Suppressor macrophage treated with lipopolysaccharide for 1 hour (primary cell): ENCODE results near the gene BCL7A.
A peak's percentile ranks its signal among the peaks of the same experiment; 100 is the strongest.
"Not testable (repeated sequence)": the region's sequence is repeated elsewhere in the genome, so short reads cannot be mapped to it uniquely, and the experiment has no call there.

Source experiments
- DNase-seq, 3 donors: peaks; one replicate each; pipeline ENCODE4 v3.0.0-alpha.2; 2020 to 2022

The BCL7A gene

DNA sequence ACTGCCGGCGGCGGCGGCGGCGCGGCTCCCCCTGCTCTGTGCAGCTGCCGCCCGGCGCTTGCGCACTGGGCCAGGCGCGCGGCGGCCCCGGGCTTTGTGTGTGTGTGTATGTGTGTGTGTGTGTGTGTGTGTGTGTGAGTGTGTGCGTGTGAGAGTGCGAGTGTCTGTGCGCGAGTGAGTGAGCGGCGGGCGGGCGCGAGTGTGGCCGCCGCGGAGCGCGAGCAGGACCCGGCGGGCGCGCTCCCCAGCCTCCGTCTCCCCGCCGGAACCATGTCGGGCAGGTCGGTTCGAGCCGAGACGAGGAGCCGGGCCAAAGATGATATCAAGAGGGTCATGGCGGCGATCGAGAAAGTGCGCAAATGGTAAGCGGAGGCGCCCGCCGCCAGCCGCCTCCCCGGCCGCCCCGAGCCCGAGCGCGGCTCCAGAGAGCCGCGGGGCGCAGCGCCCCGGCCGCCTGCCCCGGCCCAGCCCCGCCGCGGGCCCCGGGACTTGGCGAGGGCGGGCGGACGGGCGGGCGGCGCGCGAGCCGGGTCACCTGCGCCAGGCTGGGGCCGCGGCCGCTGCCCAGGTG, at the start of gene BCL7A:
Gene BCL7A (plus strand): TSS at position 63 of the 571 bp plus-strand sequence. CDS start 208 bp downstream, at position 271.
- DNase-seq, result peak; percentile 53 to 81 (median 71)

DNA sequence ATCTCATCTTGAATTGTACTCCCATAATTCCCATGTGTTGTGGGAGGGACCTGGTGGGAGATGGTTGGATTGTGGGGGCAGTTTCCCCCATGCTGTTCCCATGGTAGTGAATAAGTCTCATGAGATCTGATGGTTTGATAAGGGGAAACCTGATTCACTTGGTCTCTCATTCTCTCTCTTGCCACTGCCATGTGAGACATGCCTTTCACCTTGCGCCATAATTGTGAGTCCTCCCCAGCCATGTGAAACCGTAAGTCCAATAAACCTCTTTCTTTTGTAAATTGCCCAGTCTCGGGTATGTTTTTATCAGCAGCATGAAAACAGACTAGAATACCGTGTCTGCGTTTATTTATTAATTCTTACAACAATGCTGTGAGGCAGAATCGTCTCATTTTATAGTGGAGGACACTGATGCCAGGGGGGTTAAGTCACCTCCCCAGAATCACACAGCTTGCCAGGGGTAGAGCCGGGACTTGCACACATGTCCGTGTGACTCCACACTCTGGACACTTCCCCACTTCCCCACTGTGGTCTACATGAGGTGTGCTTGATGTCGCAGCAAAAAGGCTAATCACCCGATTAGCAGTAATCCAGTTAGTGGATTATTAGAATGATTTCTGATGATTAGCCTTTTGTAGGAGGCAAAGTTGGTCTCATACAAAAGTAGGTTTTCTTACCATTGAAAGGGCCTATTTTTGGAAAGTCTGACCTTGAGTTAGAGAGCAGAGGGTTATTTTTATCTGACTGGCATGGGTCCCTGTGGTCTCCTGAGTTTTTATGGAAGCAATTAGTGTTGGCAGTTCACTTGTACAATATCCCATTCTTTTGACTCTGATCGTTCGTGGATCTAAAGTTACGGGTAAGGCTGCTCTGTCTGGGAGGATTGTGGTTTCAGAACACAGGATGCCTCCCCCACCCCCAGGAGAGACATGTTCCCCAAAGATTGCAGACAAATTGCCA, 47.4 kb upstream of the BCL7A start:
- no peak for DNase-seq

DNA sequence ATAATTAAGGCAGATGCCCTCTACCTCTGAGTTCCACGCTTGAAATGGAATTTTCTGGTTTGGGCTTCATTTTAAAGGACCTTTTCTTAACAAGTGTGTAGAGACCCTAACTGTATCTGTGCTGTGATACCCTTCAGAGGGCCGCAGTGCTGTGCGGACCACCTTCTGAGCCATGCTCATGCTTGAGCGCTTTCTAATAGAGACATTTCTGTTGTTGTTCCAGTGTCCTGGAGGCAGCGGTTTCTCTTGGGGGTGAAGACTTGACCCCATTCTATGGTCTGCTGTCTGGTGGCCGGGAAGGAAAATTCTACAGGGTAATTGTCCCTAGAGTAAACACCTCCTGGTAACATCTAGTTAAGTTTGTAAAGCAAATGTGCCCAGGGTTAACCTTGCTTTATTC, 46.7 kb upstream of the BCL7A start:
- no peak for DNase-seq

DNA sequence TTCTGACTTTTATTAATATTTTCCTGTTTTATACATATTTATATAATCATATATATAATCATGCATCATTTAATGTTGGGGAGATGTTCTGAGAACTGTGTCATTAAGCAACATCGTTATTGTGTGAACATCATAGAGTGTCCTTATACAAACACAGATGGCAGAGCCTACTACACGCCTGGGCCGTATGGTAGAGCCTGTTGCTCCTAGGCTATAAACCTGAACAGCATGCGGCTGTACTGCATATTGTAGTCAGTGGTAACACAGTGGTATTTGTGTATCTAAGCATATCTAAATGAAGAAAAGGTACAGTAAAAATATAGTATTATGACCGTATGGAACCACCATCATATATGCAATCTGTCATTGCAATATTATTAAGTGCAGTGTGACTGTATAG, 44.7 kb upstream of the BCL7A start:
- no peak for DNase-seq

DNA sequence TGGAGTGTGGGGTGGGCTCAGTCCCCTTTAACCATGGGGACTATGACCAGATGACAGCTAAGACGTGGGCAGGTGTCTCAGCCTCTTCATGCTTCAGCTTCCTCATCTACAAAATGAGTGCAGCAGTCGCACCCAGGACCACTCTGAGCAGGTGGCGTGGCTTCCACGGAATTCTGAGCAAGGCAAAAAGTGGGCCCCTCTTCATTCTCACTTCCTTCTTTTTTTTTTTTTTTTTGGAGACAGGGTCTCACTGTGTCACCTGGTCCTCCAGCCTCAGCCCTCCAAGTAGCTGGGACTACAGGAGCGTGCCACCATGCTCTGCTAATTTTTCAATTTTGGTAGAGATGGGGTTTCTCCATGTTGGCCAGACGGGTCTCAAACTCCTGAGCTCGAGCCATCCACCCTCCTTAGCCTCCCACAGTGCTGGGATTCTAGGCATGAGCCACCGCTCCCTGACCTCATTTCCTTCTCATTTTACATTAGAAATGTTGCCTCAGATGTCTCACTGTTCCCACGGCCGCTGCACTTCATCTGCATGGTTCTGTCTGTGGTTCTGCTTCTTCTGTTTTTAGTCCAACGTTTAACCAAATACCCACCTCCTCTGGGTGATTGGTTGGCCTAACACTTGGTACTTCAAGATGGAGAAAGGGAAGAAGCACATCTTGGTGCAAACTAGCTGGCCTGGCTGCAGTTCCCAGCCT, 41.3 kb upstream of the BCL7A start:
- DNase-seq, result peak; percentile 88 to 94 (median 91)

DNA sequence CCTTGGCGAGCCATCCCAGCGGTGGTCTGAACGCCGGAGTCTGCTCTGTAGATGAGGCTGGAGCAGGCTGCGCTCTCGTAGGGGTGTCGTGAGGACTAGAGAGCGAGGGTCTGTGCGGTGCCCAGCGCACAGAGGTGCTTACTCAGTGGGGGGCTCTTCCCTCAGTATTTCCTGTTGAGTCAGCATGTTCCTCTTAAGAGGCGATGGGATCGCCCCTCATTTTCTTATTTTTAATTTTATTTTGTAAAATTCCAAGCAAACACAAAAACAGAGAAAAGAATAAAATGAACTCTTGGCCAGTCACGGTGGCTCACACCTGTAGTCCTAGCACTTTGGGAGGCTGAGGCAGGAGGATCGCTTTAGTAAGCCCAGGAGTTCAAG, 40.8 kb upstream of the BCL7A start:
- DNase-seq, result no peak

DNA sequence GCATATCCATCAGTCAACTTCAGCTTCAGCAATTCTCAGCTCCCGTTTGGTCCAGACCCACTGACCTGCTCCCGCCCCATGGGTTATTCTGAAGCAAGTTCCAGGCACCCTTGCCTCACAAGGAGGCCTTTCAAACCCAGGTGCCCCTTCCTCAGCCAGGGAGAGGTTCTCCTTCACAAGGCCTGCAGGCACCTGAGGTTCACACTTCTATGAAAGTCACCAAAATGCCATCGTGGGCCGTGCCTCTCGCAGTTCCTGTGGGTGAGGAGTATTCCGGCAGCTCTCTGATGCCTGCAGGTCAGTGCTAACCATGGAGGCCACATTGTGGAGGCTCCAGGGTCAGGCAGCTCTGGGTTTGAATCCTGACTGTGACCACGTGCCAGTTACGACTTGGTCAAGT, 40.2 kb upstream of the BCL7A start:
- DNase-seq, result no peak

DNA sequence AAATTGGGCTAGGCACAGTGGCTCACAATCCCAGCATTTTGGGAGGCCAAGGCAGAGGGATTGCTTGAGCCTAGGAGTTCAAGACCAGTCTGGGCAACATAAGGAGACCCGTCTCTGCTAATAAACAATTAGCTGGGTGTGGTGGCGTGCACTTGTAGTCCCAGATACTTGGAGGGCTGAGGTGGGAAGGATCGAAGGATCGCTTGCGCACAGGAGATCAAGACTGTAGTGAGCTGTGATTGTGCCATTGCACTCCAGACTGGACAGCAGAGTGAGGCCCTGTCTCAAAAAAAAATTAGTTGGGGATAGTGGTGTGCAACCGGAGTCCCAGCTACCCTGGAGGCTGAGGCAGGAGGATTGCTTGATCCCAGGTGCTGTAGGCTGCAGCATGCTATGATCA, 38.7 kb upstream of the BCL7A start:
- no peak for DNase-seq

DNA sequence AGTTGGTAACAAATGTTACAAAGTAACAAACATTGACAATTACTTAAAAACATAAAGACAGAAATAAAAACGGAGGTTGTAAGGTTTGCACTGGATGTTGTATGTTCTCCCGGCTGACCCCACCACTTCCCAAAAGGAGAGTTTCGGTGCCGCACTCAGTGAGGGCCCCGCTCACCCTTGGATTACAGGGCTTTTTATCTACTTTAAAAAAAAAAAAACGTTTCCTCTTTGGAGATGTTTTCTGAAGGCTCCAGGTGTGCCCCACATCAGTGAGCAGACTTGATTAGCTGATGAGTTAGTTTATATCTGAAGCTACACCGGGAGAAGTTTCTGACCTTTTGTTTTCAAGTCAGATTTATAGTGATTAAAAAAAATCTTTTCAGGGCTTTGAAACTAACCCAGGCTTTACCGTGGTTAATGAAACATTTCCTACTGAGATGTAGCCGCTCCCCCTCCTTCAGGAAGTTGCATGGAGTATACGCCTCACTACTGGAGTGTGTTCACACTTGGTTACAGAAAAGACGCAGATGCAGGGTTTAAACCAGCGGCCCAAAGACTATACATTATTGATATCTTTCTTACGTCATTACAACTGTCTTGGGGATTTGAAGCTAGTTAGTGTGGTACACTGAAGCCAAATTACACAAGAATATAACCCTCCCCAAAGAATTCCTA, 38.0 kb upstream of the BCL7A start:
- peak; percentile 38 to 54 (median 39) for DNase-seq

DNA sequence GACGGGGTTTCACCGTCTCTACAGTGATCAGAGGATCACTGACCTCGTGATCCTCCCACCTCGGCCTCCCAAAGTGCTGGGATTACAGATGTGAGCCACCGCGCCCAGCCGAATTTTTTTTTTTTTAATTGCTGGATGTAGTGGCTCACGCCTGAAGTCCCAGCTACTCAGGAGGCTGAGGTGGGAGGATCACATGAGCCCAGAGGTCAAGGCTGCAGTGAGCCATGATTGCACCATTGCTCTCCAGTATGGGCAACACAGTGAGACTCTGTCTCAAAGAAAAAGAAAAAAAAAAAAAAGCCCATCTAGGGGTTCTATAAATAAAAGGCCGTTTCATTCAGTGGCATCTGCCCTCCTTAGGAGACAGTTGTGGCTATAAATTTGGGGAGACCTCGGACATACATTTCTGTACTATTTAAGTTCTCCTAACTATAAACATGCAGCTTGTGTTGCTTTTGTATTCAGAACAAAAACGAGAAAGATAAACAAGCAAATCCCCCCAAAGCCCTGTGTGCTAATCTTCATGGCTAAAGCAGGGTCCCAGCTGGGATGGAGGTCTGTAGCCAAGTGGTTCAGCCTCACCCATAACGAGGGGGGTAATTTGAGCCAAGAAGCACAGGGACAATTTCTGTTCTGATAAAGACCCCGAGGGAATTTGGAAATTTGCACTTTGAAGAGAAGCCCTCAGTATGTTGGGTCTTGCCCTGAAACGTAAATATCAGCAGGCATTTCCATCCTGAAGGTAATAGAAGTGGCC, 35.0 kb upstream of the BCL7A start:
- DNase-seq, result peak in 2 of 3 donors; percentile 14 to 18

DNA sequence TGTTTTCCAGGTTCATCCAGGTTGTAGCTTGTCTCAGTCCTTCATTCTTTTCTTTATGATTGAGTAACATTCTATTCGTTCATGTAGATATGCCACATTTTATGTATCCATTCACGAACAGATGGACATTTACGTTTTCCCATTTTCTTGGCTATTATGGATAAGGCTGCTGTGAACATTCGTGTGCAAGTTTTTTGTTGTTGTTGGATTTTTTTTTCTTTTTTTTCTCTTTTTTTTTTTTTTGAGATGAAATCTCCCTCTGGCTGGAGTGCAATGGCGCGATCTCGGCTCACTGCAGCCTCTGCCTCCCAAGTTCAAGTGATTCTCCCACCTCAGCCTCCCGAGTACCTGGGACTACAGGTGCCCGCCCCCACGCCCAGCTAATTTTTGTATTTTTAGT, 33.2 kb upstream of the BCL7A start:
- DNase-seq, result not testable (repeated sequence)

DNA sequence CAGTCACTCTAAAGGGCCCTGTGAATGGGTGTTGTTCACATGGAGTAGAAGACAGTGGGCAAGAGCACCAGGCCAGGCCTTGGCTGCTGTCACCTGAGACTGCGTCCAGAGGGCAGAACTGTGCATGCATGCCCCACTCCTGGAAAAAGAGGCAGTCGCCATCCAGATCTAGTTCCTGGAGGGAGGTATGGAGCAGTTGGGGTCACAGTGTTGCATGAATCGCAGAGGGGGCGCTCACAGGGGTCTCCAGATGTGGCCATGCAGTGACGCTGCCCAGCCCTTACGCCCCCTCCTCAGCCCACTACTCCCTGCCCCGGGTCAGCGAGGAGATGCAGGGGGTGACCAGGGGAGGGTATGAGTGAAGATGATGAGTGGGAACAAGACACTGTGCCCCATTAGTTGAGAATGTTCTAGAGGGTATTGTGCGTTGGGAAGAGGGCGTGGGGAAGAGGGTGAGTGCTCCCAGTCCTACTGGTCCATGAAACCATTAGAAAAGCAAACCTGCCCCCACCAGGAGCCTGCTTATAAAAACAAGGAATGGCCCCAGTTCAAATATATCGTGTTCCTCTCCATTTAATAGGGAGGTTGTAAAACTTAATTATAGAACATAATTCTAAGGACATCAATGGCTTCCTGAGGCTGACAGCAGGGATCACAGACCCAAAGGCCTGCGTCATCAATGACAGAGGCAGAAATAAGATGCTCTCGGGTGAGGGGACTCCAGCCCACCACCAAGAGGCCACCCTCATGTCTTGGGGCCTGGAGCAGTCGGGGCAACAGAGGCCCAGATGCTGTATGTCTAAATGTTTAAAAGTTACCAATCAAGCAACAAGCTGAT, 32.2 kb upstream of the BCL7A start:
- no peak for DNase-seq

DNA sequence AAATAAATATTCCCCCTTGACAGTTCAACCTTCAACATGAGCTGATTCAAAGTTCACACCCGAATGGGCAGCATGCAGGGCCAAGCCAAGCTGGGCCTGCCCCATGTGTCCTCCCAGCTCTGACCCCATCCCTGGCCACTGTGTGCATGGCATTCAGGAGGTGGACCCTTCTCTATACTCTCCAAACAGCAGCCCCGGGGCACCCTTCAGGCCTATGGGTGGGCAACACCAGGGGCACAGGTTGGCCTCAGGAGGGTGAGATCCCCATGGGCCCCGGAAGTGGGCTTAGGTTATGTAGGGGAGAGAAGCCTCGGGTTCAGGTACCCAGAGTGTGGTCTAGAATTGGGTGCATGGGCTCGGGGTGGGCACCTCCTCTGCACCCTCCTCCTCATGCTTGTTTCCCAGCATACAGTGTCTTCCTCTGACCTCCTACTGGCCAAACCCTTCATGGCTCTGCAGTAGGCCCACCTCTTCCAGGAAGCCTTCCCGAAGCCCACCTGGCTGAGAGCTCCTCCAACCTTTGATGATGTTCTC, 31.5 kb upstream of the BCL7A start:
- no peak for DNase-seq

DNA sequence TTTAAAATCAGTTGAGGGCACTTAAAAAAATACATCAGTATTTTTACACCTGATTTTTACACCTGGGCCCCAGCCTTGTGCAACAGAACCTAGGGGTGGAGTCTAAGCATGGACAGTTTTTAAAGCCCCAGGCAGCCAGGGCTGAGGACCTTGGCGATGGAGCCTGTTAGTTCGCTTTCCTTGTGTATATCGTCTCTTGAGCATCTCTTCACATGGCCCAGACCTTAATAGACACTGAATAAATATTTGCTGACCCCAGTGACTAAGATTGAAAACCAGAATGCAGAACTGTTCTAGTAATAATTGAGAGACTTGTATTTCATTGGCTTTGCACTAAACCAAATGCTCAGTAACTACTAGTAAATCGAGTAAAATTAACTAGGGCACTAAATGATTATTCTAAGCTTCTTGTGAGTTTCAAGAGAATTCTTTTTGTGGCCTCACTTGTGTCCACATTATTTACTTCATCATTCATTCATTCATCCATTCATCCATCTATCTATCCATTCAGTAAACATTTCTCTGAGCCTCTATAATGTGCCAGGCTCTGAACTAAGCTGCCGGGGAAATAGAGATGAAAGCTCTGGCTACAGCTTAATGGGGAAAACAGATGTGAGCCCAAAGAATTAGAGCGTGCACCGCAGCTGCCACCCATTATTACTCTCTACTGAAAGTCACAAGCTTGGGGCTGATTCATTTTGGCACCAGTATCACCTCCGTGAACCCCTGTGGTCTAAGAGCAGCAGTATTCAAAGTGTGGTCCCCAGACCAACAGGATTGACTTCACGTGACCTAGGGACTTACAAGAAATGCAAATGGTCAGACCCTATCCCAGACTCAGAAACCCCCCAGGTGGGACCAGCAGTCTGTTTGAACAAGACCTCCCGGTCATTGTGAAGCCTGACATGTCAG, 30.7 kb upstream of the BCL7A start:
- DNase-seq, result no peak

DNA sequence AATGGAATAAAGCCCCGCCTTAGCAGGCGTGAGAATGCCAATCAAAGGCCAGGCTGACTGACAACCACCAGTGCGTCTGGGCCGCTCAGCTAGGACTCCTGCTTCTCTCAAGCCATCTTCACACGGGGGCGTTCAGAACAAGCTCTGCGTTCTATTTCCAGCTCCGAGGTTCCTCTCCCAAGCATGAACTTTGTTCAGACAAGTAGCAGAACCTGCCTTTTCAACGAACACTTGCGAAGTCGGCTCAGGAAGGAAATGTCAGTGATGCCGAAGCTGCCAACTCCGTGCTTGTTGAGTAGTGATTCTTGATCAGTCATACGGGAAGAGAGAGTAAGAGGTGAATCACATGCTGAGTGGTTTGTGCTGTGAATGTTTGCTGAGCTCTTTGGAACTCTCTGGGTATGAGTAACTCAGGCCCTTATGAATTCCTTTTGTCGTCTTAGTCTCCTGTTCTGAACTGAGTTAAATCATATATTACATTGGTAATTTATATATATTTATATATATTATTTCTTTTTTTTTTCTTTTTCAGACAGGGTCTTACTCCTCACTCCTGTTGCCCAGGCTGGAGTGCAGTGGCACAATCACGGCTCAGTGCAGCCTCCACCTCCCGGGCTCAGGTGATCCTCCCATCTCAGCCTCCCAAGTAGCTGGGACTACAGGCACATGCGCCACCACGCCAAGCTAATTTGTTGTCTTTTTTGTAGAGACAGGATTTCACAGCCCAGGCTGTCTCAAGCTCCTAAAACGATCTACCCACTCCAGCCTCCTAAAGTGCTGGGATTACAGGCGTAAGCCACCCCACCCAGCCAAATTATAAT, 29.4 kb upstream of the BCL7A start:
- peak; percentile 80 to 94 (median 93) for DNase-seq

DNA sequence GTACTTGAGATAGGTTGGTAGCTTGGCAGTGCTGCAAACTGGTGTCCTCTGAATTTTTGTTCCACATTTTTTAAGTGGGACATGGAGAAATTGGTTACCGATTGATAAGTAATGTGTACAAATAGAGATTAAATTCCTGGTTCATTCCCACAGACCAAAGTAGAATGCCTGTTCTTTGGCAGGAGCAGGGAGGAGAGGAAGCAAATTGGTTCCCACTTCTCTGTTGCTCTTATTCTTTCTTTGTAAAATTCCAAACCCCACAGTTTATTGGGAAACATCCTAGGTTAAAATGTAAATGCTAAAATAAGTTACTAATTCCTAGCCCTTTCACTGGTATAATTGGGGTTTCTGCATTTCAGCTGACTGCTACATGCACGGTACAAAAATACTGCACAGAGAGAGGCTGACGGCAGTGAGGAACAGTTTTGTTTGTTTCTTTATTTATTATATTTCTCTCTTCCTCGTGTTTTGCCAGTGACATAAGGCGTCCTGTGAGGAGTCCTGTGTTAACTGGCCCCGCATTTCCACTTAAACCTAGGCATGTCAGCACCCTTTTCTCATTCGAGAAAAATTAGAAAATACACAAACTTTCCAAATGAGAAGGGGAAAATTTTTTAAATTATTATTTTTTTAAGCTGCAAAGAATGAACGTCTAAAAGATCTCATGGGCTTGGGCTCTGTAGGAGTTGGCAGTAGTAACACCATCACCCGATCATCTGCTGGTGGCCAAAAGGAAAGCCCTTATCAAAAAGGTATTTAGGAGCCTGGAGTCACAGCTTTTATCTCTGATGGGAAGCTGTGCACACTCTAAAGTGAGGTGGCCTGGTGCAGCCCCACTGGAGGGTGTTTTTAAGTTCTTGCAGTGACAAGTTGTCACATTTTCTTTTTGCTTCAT, 25.4 kb upstream of the BCL7A start:
- no peak for DNase-seq

DNA sequence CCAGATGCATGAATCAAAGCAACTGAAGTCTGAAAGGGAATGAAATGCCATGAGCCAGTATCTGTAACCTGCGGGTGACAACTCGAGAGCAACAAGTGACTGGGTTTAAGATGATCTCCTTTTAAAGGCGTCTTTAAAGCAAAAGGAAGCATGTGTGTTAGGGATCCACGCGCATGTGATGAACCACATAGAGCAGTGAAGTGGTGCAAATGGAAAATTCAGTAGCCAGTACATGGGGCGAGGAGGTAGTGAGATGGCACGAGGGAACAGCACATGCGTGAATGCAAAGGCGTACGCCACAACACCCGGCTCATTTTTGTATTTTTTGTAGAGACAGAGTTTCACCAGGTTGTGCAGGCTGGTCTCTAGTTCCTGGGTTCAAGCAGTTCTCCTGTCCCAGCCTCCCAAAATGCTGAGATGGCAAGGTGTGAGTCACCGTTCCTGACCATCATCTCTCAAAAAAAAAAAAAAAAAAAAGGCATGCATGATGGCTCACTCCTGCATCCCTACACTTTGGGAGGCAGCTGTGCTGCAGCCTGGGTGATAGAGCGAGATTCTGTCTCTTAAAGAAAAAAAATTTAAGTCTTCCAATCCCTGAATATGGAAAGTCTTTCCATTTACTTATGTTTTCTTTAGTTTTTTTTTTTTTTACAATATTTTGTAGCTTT, 24.6 kb upstream of the BCL7A start:
- no peak for DNase-seq
